Natural killer cell (primary cell): ENCODE data around the gene NCS1. TPM values are rescaled to one million over a fixed set of nuclear protein-coding genes. Genes with fewer than 3 reads are reported as not detected.

Experiments used
- ATAC-seq, 3 donors: fragments of 150-1000 bp in 2 of 3; fragments of 200-7000 bp in 1 of 3; cut with Tn5 transposase; 1 replicate in 1 of 3; 2 replicates in 2 of 3; pipeline ENCODE4 v1.10.0; 2021; ENCODE audit warnings: mild to moderate bottlenecking in 2 of 3, moderate library complexity in 2 of 3
- DNase-seq, 2 donors: peaks; one replicate each; pipeline versions ENCODE4 v3.0.0 to v3.0.0-alpha.2; 2013 to 2021; ENCODE audit warnings: mixed read lengths in 1 of 2
- H3K27ac ChIP-seq: one replicate; pipeline ENCODE4 v1.5.1; 2013; ENCODE audit warnings: mild to moderate bottlenecking, low read length
- H3K27me3 ChIP-seq: one replicate; pipeline ENCODE4 v1.6.1; 2013; ENCODE audit warnings: low read length; ENCODE audit not compliant: control insufficient read depth, insufficient read depth
- H3K36me3 ChIP-seq: one replicate; pipeline ENCODE4 v1.6.1; 2013; ENCODE audit warnings: low read length; ENCODE audit not compliant: control insufficient read depth, insufficient read depth
- H3K4me1 ChIP-seq: one replicate; pipeline ENCODE4 v1.6.1; 2013; ENCODE audit warnings: low read length; ENCODE audit not compliant: control insufficient read depth, insufficient read depth
- H3K4me3 ChIP-seq: one replicate; pipeline ENCODE4 v1.5.1; 2013; ENCODE audit warnings: low read length
- H3K9me3 ChIP-seq: one replicate; pipeline ENCODE4 v1.6.1; 2013; ENCODE audit warnings: low read length; ENCODE audit not compliant: control insufficient read depth, insufficient read depth
- H3K27ac Mint-ChIP-seq, 2 donors: one replicate each; pipeline ENCODE4 v1.8.0; 2022; ENCODE audit warnings: mild to moderate bottlenecking in 2 of 2, mixed read lengths in 2 of 2, moderate library complexity in 1 of 2
- H3K27me3 Mint-ChIP-seq, 2 donors: one replicate each; pipeline ENCODE4 v1.8.0; 2022; ENCODE audit warnings: low read depth in 2 of 2, mixed read lengths in 2 of 2
- H3K36me3 Mint-ChIP-seq: one replicate; pipeline ENCODE4 v1.8.0; 2022; ENCODE audit warnings: mixed read lengths
- H3K4me1 Mint-ChIP-seq, 2 donors: one replicate each; pipeline ENCODE4 v1.8.0; 2022; ENCODE audit warnings: mixed read lengths in 2 of 2
- H3K4me3 Mint-ChIP-seq: one replicate; pipeline ENCODE4 v1.8.0; 2022; ENCODE audit warnings: mild to moderate bottlenecking, moderate library complexity, mixed read lengths
- H3K9me3 Mint-ChIP-seq, 2 donors: one replicate each; pipeline ENCODE4 v1.8.0; 2022; ENCODE audit warnings: mixed read lengths in 2 of 2
- CTCF ChIP-seq: fragments of 200-600 bp; IDR thresholded peaks from one replicate; pipeline ENCODE4 v1.8.0; 2022; ENCODE audit warnings: antibody characterized with exemption
- WGBS: methylation state at CpG from one replicate; pipeline ENCODE4 v1.1.7; 2013; ENCODE audit warnings: missing lambda C conversion rate; ENCODE audit not compliant: insufficient coverage; 5-methylcytosine and 5-hydroxymethylcytosine counted together
- intact Hi-C: fragments of 100-400 bp; cut with micrococcal nuclease; formaldehyde crosslinking; loops from one replicate; pipeline ENCODE4 v1.14.2; 2022
- total RNA-seq, 4 donors: library from RNA; stranded (reverse); fragments of 120-200 nt in 1 of 4; gene quantifications; one replicate each; pipeline versions ENCODE4 v1.2.3 to v1.2.4, GENCODE V29; 2013 to 2022

Gene NCS1
- total RNA-seq, 3 donors from 2014 or later (not counting 1 experiment from before 2014, with no cell fraction given) = 1.4 to 2.4 (median 1.5) TPM

- Histone ChIP-seq H3K27me3 (no peaks in the 10 kb centered on the region), H3K27ac (no peak overlapping the region), H3K9me3 (no peaks in the 10 kb centered on the region), H3K4me3 (no peak overlapping the region), H3K36me3 (no peaks in the 10 kb centered on the region), H3K4me1 (peaks cover 12% of the 10 kb centered on the region)
- DNase-seq (no peak), ATAC-seq (no peak)
- no peak overlapping the region for H3K4me3 Mint-ChIP-seq
- H3K4me1 Mint-ChIP-seq = peaks cover 0 to 11% of the 10 kb centered on the region in 2 donors
- H3K27ac Mint-ChIP-seq = no peak overlapping the region
- no peaks in the 10 kb centered on the region for H3K9me3 Mint-ChIP-seq
- no peak for TF ChIP-seq CTCF
- intact Hi-C loops = no loop called here
- H3K36me3 Mint-ChIP-seq = no peaks in the 10 kb centered on the region
- WGBS = 87% methylated on average over 20 of the region's 20 CpGs
- no peaks in the 10 kb centered on the region for H3K27me3 Mint-ChIP-seq
Observed at GRCh38 chr9:130211548-130212226, 39.5 kb downstream of the NCS1 start.

GRCh38 chr9:130212543-130213297, 40.5 kb downstream of the NCS1 start:
- H3K4me3 ChIP-seq = no peak overlapping the region
- H3K4me1 ChIP-seq = peaks cover 12% of the 10 kb centered on the region
- intact Hi-C loops = no loop called here
- no peaks in the 10 kb centered on the region for H3K9me3 ChIP-seq
- no peaks in the 10 kb centered on the region for H3K27me3 ChIP-seq
- Mint-ChIP-seq H3K4me3 (no peak overlapping the region), H3K4me1 (peaks cover 0 to 11% of the 10 kb centered on the region in 2 donors), H3K27me3 (no peaks in the 10 kb centered on the region), H3K9me3 (no peaks in the 10 kb centered on the region), H3K27ac (no peak overlapping the region), H3K36me3 (no peaks in the 10 kb centered on the region)
- WGBS = 85% methylated on average over 17 of the region's 17 CpGs
- ATAC-seq = no peak
- no peak overlapping the region for H3K27ac ChIP-seq
- DNase-seq = no peak
- H3K36me3 ChIP-seq = no peaks in the 10 kb centered on the region
- TF ChIP-seq CTCF = no peak

GRCh38 chr9:130213911-130214761, 41.9 kb downstream of the NCS1 start:
- DNase-seq (no peak), ATAC-seq (no peak)
- no peaks in the 10 kb centered on the region for H3K9me3 ChIP-seq
- Mint-ChIP-seq H3K27me3 (no peaks in the 10 kb centered on the region), H3K4me1 (peaks cover 0 to 11% of the 10 kb centered on the region in 2 donors), H3K36me3 (no peaks in the 10 kb centered on the region), H3K4me3 (no peak overlapping the region), H3K9me3 (no peaks in the 10 kb centered on the region), H3K27ac (peak overlapping the region in 1 of 2 donors; percentile 61)
- no peaks in the 10 kb centered on the region for H3K36me3 ChIP-seq
- 88% methylated on average over 19 of the region's 19 CpGs for WGBS
- no peak for TF ChIP-seq CTCF
- no peak overlapping the region for H3K4me3 ChIP-seq
- H3K27me3 ChIP-seq = no peaks in the 10 kb centered on the region
- H3K27ac ChIP-seq = no peak overlapping the region
- intact Hi-C loops = no loop called here
- H3K4me1 ChIP-seq = peaks cover 12% of the 10 kb centered on the region
